Measurements from ENCODE around the gene GBX1.

The GBX1 gene

GRCh38 chr7:151138153-151138851 lies 29.2 kb downstream of the GBX1 start:
- TF ChIP-seq CTCF (conservative IDR thresholded peaks at IDR 0.05; ENCODE audit: low read length) (no peak), EZH2phosphoT487 (IDR thresholded peaks at IDR 0.05; ENCODE audit: borderline replicate concordance) (no peak)
- no peaks in the 10 kb centered on the region for H3K9me2 ChIP-seq (replicated peaks; ENCODE audit: low read depth, low read length)
- H3K9me3 ChIP-seq (ENCODE audit: insufficient read depth, low read depth, low read length) = no peaks in the 10 kb centered on the region
- H3K4me2 ChIP-seq (ENCODE audit: low read depth, low read length, poor library complexity, severe bottlenecking) = no peak overlapping the region
- H3K9ac ChIP-seq (ENCODE audit: low read depth, low read length, poor library complexity, severe bottlenecking) = no peak overlapping the region
- H2AFZ ChIP-seq (ENCODE audit: low read length) = no peak overlapping the region
- no peaks in the 10 kb centered on the region for H3K27me3 ChIP-seq (ENCODE audit: insufficient read depth, low read length, poor library complexity, severe bottlenecking)
- H4K20me1 ChIP-seq (ENCODE audit: insufficient read depth, low read length, poor library complexity, severe bottlenecking) = no peaks in the 10 kb centered on the region
- H3K36me3 ChIP-seq (ENCODE audit: insufficient read depth, low read length) = peaks cover 29% of the 10 kb centered on the region; the same call in 1 of the 2 replicates
- H3K4me3 ChIP-seq (ENCODE audit: low read length, poor library complexity, severe bottlenecking) = no peak overlapping the region
- H3F3A ChIP-seq (ENCODE audit: low read depth) = no peaks in the 10 kb centered on the region
- H3K4me1 ChIP-seq (ENCODE audit: insufficient read depth, low read length, poor library complexity, severe bottlenecking) = no peaks in the 10 kb centered on the region
- H3K79me2 ChIP-seq (ENCODE audit: insufficient read depth, low read length) = no peaks in the 10 kb centered on the region

- H3K9ac ChIP-seq (ENCODE audit: low read depth, low read length, poor library complexity, severe bottlenecking) = no peak overlapping the region
- peaks cover 30% of the 10 kb centered on the region; the same call in 1 of the 2 replicates for H3K36me3 ChIP-seq (ENCODE audit: insufficient read depth, low read length)
Observed at GRCh38 chr7:151137791-151138152, 29.7 kb downstream of the GBX1 start.

GRCh38 chr7:151137076-151137675 lies 30.3 kb downstream of the GBX1 start:
- Histone ChIP-seq H3K9ac (ENCODE audit: low read depth, low read length, poor library complexity, severe bottlenecking) (no peak overlapping the region), H3K4me3 (ENCODE audit: low read length, poor library complexity, severe bottlenecking) (no peak overlapping the region), H3K4me2 (ENCODE audit: low read depth, low read length, poor library complexity, severe bottlenecking) (no peak overlapping the region), H3K27me3 (ENCODE audit: insufficient read depth, low read length, poor library complexity, severe bottlenecking) (no peaks in the 10 kb centered on the region), H3F3A (ENCODE audit: low read depth) (no peaks in the 10 kb centered on the region), H2AFZ (ENCODE audit: low read length) (no peak overlapping the region), H3K4me1 (ENCODE audit: insufficient read depth, low read length, poor library complexity, severe bottlenecking) (no peaks in the 10 kb centered on the region), H3K36me3 (ENCODE audit: insufficient read depth, low read length) (peaks cover 36% of the 10 kb centered on the region; the same call in 1 of the 2 replicates), H4K20me1 (ENCODE audit: insufficient read depth, low read length, poor library complexity, severe bottlenecking) (no peaks in the 10 kb centered on the region), H3K9me3 (ENCODE audit: insufficient read depth, low read depth, low read length) (no peaks in the 10 kb centered on the region), H3K79me2 (ENCODE audit: insufficient read depth, low read length) (no peaks in the 10 kb centered on the region), H3K9me2 (replicated peaks; ENCODE audit: low read depth, low read length) (no peaks in the 10 kb centered on the region)
- TF ChIP-seq CTCF (conservative IDR thresholded peaks at IDR 0.05; ENCODE audit: low read length) (no peak), EZH2phosphoT487 (IDR thresholded peaks at IDR 0.05; ENCODE audit: borderline replicate concordance) (no peak)

More at GRCh38 chr7:151137791-151138152, 29.7 kb downstream of the GBX1 start:
- Histone ChIP-seq H2AFZ (ENCODE audit: low read length) (no peak overlapping the region), H3F3A (ENCODE audit: low read depth) (no peaks in the 10 kb centered on the region), H3K27me3 (ENCODE audit: insufficient read depth, low read length, poor library complexity, severe bottlenecking) (no peaks in the 10 kb centered on the region), H3K9me3 (ENCODE audit: insufficient read depth, low read depth, low read length) (no peaks in the 10 kb centered on the region), H3K4me1 (ENCODE audit: insufficient read depth, low read length, poor library complexity, severe bottlenecking) (no peaks in the 10 kb centered on the region), H3K4me3 (ENCODE audit: low read length, poor library complexity, severe bottlenecking) (no peak overlapping the region), H3K79me2 (ENCODE audit: insufficient read depth, low read length) (no peaks in the 10 kb centered on the region), H4K20me1 (ENCODE audit: insufficient read depth, low read length, poor library complexity, severe bottlenecking) (no peaks in the 10 kb centered on the region), H3K4me2 (ENCODE audit: low read depth, low read length, poor library complexity, severe bottlenecking) (no peak overlapping the region), H3K9me2 (replicated peaks; ENCODE audit: low read depth, low read length) (no peaks in the 10 kb centered on the region)
- no peak for TF ChIP-seq EZH2phosphoT487 (IDR thresholded peaks at IDR 0.05; ENCODE audit: borderline replicate concordance)

Data from Loucy (cell line).